Progenitor cell of endocrine pancreas (in vitro differentiated cells): ENCODE results near the gene DUOXA1. TPM values are rescaled to one million over a fixed set of nuclear protein-coding genes. Genes with fewer than 3 reads are reported as not detected.

Experiments
- DNase-seq: peaks from one replicate; pipeline ENCODE4 v3.0.0; 2021; ENCODE audit warnings: low spot score; ENCODE audit not compliant: unreplicated experiment
- H3K27ac Mint-ChIP-seq: 2 replicates; pipeline ENCODE4 v1.8.0; 2021; ENCODE audit warnings: mild to moderate bottlenecking, moderate library complexity, mixed read lengths
- H3K27me3 Mint-ChIP-seq: 2 replicates; pipeline ENCODE4 v1.8.0; 2021; ENCODE audit warnings: mixed read lengths
- H3K36me3 Mint-ChIP-seq: 2 replicates; pipeline ENCODE4 v1.8.0; 2022; ENCODE audit warnings: mixed read lengths; ENCODE audit not compliant: insufficient read depth
- H3K4me1 Mint-ChIP-seq: 2 replicates; pipeline ENCODE4 v1.8.0; 2021; ENCODE audit warnings: low read depth, mixed read lengths
- H3K4me3 Mint-ChIP-seq: 2 replicates; pipeline ENCODE4 v1.8.0; 2021; ENCODE audit warnings: low read depth, mild to moderate bottlenecking, moderate library complexity, mixed read lengths
- H3K9me3 Mint-ChIP-seq: 2 replicates; pipeline ENCODE4 v1.8.0; 2021; ENCODE audit warnings: low read depth, mixed read lengths
- total RNA-seq: library from RNA; stranded (reverse); gene quantifications from 2 replicates; pipeline ENCODE4 v1.2.1, GENCODE V29; 2021
- TF ChIP-seq, protein P1 (sequence below): fragments of 200-600 bp; sonication (generic); IDR thresholded peaks from one replicate; pipeline ENCODE4 v1.5.0; 2021; ENCODE audit warnings: antibody characterized with exemption, mild to moderate bottlenecking; ENCODE audit not compliant: unreplicated experiment

Gene DUOXA1
- total RNA-seq, 1 donor from 2014 or later = 1.3 TPM

DNA sequence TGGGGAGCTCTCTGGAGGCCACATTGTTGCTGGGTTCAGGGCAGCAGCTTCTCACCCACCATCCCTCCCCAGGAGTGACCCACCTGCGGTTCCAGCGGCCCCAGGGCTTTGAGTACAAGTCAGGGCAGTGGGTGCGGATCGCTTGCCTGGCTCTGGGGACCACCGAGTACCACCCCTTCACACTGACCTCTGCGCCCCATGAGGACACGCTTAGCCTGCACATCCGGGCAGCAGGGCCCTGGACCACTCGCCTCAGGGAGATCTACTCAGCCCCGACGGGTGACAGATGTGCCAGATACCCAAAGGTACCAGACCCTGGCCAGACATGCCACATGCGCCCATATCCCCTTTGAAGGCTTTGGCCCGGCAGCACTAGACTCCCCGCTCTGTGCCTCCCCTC, 32.0 kb upstream of the DUOXA1 start:
- TF ChIP-seq, protein P1, sequence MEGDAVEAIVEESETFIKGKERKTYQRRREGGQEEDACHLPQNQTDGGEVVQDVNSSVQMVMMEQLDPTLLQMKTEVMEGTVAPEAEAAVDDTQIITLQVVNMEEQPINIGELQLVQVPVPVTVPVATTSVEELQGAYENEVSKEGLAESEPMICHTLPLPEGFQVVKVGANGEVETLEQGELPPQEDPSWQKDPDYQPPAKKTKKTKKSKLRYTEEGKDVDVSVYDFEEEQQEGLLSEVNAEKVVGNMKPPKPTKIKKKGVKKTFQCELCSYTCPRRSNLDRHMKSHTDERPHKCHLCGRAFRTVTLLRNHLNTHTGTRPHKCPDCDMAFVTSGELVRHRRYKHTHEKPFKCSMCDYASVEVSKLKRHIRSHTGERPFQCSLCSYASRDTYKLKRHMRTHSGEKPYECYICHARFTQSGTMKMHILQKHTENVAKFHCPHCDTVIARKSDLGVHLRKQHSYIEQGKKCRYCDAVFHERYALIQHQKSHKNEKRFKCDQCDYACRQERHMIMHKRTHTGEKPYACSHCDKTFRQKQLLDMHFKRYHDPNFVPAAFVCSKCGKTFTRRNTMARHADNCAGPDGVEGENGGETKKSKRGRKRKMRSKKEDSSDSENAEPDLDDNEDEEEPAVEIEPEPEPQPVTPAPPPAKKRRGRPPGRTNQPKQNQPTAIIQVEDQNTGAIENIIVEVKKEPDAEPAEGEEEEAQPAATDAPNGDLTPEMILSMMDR = no peak
- Mint-ChIP-seq H3K27me3 (peaks cover 13% of the 10 kb centered on the region), H3K36me3 (peaks cover under 1% of the 10 kb centered on the region), H3K4me3 (no peak overlapping the region), H3K9me3 (no peaks in the 10 kb centered on the region), H3K4me1 (peaks cover 28% of the 10 kb centered on the region), H3K27ac (no peak overlapping the region)
- no peak for DNase-seq

DNA sequence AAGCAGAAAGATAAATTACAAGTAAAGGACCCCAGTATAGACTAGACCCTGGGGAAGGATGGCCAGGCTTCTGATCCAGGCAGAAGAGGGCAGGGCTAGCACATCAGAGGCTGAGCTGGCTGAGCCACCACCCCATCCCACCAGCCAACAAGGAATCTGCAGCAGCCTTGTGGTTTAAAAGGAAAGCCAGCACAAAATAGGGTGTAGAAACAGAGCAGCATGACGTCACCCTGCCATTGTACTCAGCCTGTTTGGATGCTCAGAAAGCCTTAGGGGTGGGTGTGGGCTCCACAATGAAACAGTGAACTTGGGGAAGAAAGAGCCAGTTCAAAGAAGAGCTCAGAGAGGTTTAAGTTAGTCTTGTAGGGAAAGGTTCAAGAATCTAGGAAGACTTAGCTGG, 28.3 kb upstream of the DUOXA1 start:
- Mint-ChIP-seq H3K27me3 (peaks cover 14% of the 10 kb centered on the region), H3K4me1 (peaks cover 6% of the 10 kb centered on the region), H3K27ac (no peak overlapping the region), H3K4me3 (no peak overlapping the region), H3K36me3 (peaks cover 1% of the 10 kb centered on the region), H3K9me3 (no peaks in the 10 kb centered on the region)
- no peak for DNase-seq
- TF ChIP-seq, protein P1 = no peak

DNA sequence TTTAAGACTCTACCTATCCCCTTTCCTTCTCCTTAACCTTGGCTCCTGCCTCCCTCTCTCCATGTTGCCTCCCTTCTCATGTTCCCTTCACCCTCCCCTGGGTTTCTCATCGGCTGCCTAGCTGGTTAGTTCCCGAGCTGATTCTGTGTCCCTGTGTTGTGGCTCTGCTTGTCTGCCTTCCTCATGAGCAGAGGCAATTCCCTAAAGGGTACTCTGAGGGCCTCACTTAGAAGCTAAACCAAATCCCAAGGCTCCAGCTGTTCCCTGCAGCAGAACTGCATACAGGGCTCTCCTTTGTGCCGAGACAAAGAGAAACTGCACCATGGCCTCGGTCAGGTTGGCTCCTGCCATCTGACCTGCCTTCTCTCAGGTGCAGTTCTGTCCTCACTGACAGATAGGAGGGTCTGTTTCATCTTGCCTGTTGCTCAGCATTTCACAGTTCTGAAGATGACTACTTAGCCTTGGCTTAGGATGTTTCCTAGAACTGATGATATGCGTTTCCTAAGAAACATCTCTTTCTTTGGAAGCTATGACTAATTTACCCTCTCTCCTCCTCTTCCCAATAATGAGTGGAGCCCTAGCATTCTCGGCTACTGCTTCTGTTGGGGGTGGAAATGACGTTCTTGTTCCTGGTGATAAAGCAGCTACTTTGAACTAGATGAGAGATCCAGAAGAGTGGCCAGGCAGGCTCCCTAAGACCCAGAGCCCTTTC, 27.2 kb upstream of the DUOXA1 start:
- H3K4me1 Mint-ChIP-seq = peaks cover 2% of the 10 kb centered on the region
- no peaks in the 10 kb centered on the region for H3K9me3 Mint-ChIP-seq
- H3K27me3 Mint-ChIP-seq = peaks cover 19% of the 10 kb centered on the region
- DNase-seq = no peak
- no peak overlapping the region for H3K4me3 Mint-ChIP-seq
- no peak overlapping the region for H3K27ac Mint-ChIP-seq
- TF ChIP-seq, protein P1 = no peak
- peaks cover 8% of the 10 kb centered on the region for H3K36me3 Mint-ChIP-seq

DNA sequence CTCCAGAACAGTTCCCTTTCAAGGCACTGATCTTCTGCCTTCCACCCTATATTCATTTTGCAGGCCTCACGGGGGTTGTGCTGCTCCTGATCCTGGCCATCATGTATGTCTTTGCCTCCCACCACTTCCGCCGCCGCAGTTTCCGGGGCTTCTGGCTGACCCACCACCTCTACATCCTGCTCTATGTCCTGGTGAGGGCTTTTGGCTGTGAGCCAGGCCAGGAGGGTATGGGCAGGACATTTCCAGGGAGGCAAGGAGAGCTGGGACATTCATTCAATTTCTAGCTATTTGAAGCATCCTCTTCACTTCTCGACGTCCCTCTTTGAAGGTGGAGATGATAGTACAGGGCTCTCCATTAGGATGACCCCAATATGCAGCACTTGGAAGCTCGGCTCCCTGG, 26.1 kb upstream of the DUOXA1 start:
- H3K4me3 Mint-ChIP-seq = no peak overlapping the region
- no peak overlapping the region for H3K27ac Mint-ChIP-seq
- peaks cover 2% of the 10 kb centered on the region for H3K4me1 Mint-ChIP-seq
- TF ChIP-seq, protein P1 = no peak
- H3K9me3 Mint-ChIP-seq = no peaks in the 10 kb centered on the region
- peaks cover 8% of the 10 kb centered on the region for H3K36me3 Mint-ChIP-seq
- no peak for DNase-seq
- H3K27me3 Mint-ChIP-seq = peaks cover 23% of the 10 kb centered on the region

DNA sequence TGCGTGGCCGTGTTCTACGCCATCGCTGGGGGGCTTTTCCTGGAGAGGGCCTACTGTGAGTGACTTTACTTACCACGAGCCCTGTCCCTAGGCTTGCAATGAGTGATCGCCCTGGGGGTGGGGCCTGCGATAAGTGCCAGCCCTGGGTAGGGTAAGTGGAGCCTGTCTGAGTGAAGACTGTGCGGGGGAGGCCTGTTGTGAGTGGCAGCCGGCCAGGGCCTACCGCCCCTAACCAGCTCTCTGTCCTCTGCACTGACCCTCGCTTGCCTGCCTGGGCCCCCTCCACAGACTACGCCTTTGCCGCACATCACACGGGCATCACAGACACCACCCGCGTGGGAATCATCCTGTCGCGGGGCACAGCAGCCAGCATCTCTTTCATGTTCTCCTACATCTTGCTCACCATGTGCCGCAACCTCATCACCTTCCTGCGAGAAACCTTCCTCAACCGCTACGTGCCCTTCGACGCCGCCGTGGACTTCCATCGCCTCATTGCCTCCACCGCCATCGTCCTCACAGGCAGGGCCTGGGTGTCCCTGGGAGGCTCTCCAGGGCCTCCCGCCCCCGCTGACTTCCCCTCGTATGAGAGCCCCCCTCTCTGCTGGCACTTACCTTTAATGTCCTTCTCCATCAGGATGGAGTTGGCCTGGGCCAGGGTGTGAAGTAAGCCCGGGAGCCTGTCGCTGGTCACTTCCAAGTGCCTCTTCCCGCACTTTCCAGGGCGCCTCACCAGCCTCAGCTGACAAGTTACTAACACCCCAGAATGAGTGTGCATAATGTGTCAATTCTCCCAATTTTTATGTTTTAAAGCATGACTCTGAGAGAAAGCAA, 22.5 kb upstream of the DUOXA1 start:
- TF ChIP-seq, protein P1 = no peak
- DNase-seq = no peak
- H3K27ac Mint-ChIP-seq = peak overlapping the region; percentile 19
- H3K4me3 Mint-ChIP-seq = no peak overlapping the region
- H3K27me3 Mint-ChIP-seq = peaks cover 12% of the 10 kb centered on the region
- H3K36me3 Mint-ChIP-seq = peaks cover 8% of the 10 kb centered on the region
- no peaks in the 10 kb centered on the region for H3K9me3 Mint-ChIP-seq
- peaks cover 3% of the 10 kb centered on the region for H3K4me1 Mint-ChIP-seq
